IMR-90 (cell line): ENCODE results near the gene HEPACAM. TPM values are rescaled to one million over a fixed set of nuclear protein-coding genes. Genes with fewer than 3 reads are reported as not detected.

ENCODE experiments used
- ATAC-seq: fragments of 200-7000 bp; cut with Tn5 transposase; 2 replicates; pipeline ENCODE4 v1.9.1; 2020; ENCODE audit warnings: low read depth, mild to moderate bottlenecking, moderate library complexity
- BruUV-seq: library from RNA; stranded (reverse); fragments of 400-500 nt; replicated peaks from 2 replicates; lab custom pipeline; 2021; lab: Mats Ljungman, UMichigan
- CTCF ChIA-PET: fragments of 300-600 bp; formaldehyde crosslinking; extraction: SDS; loops from one replicate; lab custom pipeline; 2021; ENCODE audit warnings: antibody characterized with exemption; lab: Yijun Ruan, JAX
- POLR2A ChIA-PET: fragments of 300-600 bp; sonication (Branson Sonifier 250); formaldehyde crosslinking; loops from one replicate; lab custom pipeline; 2022; ENCODE audit warnings: antibody characterized with exemption; ENCODE audit not compliant: unreplicated experiment; lab: Charles Lee
- DNase-seq: peaks from one replicate; pipeline ENCODE4 v3.0.0; 2013
- H2AFZ ChIP-seq: replicated peaks from 2 replicates; pipeline ENCODE3; 2013; ENCODE audit warnings: low read length, mild to moderate bottlenecking; ENCODE audit not compliant: poor library complexity
- H2AK5ac ChIP-seq: 2 replicates; pipeline ENCODE4 v1.6.1; 2013; ENCODE audit warnings: low read depth, low read length, inconsistent platforms
- H2AK9ac ChIP-seq: replicated peaks from 2 replicates; pipeline ENCODE3; 2013; ENCODE audit warnings: mild to moderate bottlenecking, low read depth, low read length, moderate library complexity; ENCODE audit not compliant: poor library complexity
- H2BK120ac ChIP-seq: 2 replicates; pipeline ENCODE4 v1.6.1; 2013; ENCODE audit warnings: low read depth, low read length, inconsistent platforms
- H2BK15ac ChIP-seq: 3 replicates; pipeline ENCODE4 v1.6.1; 2013; ENCODE audit warnings: low read depth, low read length, inconsistent platforms
- H2BK20ac ChIP-seq: 2 replicates; pipeline ENCODE4 v1.6.1; 2013; ENCODE audit warnings: low read depth, mild to moderate bottlenecking, inconsistent platforms, low read length, moderate library complexity
- H2BK5ac ChIP-seq: 2 replicates; pipeline ENCODE4 v1.6.1; 2013; ENCODE audit warnings: mild to moderate bottlenecking, low read depth, low read length, inconsistent platforms; ENCODE audit not compliant: poor library complexity, severe bottlenecking
- H3K14ac ChIP-seq: replicated peaks from 2 replicates; pipeline ENCODE4 v1.6.1; 2013; ENCODE audit warnings: low read depth, low read length, inconsistent platforms
- H3K18ac ChIP-seq: 2 replicates; pipeline ENCODE4 v1.6.1; 2013; ENCODE audit warnings: low read depth, low read length, control low read depth
- H3K23ac ChIP-seq: 2 replicates; pipeline ENCODE4 v1.6.1; 2013; ENCODE audit warnings: low read depth, low read length, inconsistent platforms
- H3K27ac ChIP-seq: 2 replicates; pipeline ENCODE4 v1.5.1; 2013; ENCODE audit warnings: mild to moderate bottlenecking, control low read depth, low read length; ENCODE audit not compliant: insufficient read depth
- H3K27me3 ChIP-seq: 2 replicates; pipeline ENCODE4 v1.6.1; 2013; ENCODE audit warnings: low read length; ENCODE audit not compliant: control insufficient read depth, insufficient read depth
- H3K36me3 ChIP-seq: 2 replicates; pipeline ENCODE4 v1.6.1; 2013; ENCODE audit warnings: low read length, mixed read lengths; ENCODE audit not compliant: control insufficient read depth, insufficient read depth
- H3K4ac ChIP-seq: 2 replicates; pipeline ENCODE4 v1.6.1; 2013; ENCODE audit warnings: low read depth, low read length, inconsistent platforms
- H3K4me1 ChIP-seq: 2 replicates; pipeline ENCODE4 v1.6.1; 2013; ENCODE audit warnings: low read length, mixed read lengths; ENCODE audit not compliant: control insufficient read depth, insufficient read depth
- H3K4me2 ChIP-seq: 2 replicates; pipeline ENCODE4 v1.6.1; 2013; ENCODE audit warnings: low read depth, mild to moderate bottlenecking, control low read depth, low read length, moderate library complexity
- H3K4me3 ChIP-seq: 2 replicates; pipeline ENCODE4 v1.5.1; 2013; ENCODE audit warnings: low read depth, mild to moderate bottlenecking, control low read depth, low read length, moderate library complexity; ENCODE audit not compliant: insufficient read depth
- H3K56ac ChIP-seq: 2 replicates; pipeline ENCODE4 v1.6.1; 2013; ENCODE audit warnings: low read length, inconsistent platforms; ENCODE audit not compliant: insufficient read depth; ENCODE audit errors: extremely low read depth
- H3K79me1 ChIP-seq, 2 experiments: 2 replicates each; pipeline ENCODE4 v1.6.1; 2013; ENCODE audit warnings: low read length in 2 of 2, inconsistent platforms in 1 of 2, low read depth in 1 of 2
- H3K9ac ChIP-seq: 2 replicates; pipeline ENCODE4 v1.6.1; 2013; ENCODE audit warnings: low read depth, low read length, control low read depth
- H3K9me1 ChIP-seq: 2 replicates; pipeline ENCODE4 v1.6.1; 2013; ENCODE audit warnings: low read length, inconsistent platforms; ENCODE audit not compliant: insufficient read depth
- H3K9me3 ChIP-seq: 2 replicates; pipeline ENCODE4 v1.6.1; 2013; ENCODE audit warnings: low read length; ENCODE audit not compliant: control insufficient read depth, insufficient read depth
- H4K20me1 ChIP-seq: 2 replicates; pipeline ENCODE4 v1.6.1; 2013; ENCODE audit warnings: low read length, inconsistent platforms; ENCODE audit not compliant: insufficient read depth
- H4K5ac ChIP-seq: 2 replicates; pipeline ENCODE4 v1.6.1; 2013; ENCODE audit warnings: mild to moderate bottlenecking, low read depth, low read length, control low read depth
- H4K8ac ChIP-seq, 2 experiments: 2 replicates each; pipeline ENCODE4 v1.6.1; 2013; ENCODE audit warnings: low read depth in 2 of 2, low read length in 2 of 2, control low read depth in 1 of 2, inconsistent platforms in 1 of 2
- H4K91ac ChIP-seq: 2 replicates; pipeline ENCODE4 v1.6.1; 2013; ENCODE audit warnings: low read depth, low read length, inconsistent platforms; ENCODE audit not compliant: insufficient read depth
- CEBPB ChIP-seq: IDR thresholded peaks from 2 replicates; pipeline ENCODE4 v1.6.1; 2012; ENCODE audit warnings: low read depth, low read length, improper control_type of control experiment
- CHD1 ChIP-seq: IDR thresholded peaks from 2 replicates; pipeline ENCODE4 v1.6.1; 2012; ENCODE audit warnings: low read depth, low read length, improper control_type of control experiment
- FOS ChIP-seq: fragments of 150-350 bp; IDR thresholded peaks from 2 replicates; pipeline ENCODE4 v1.6.1; 2016; ENCODE audit warnings: low read depth, low read length
- MAFK ChIP-seq: IDR thresholded peaks from 2 replicates; pipeline ENCODE4 v1.6.1; 2012; ENCODE audit warnings: low read depth, low read length, improper control_type of control experiment
- MXI1 ChIP-seq: IDR thresholded peaks from 2 replicates; pipeline ENCODE4 v1.6.1; 2012; ENCODE audit warnings: low read depth, mild to moderate bottlenecking, low read length, moderate library complexity, borderline replicate concordance
- NFE2L2 ChIP-seq: fragments of 150-350 bp; IDR thresholded peaks from 2 replicates; pipeline ENCODE4 v1.6.1; 2016; ENCODE audit warnings: low read depth, mild to moderate bottlenecking, low read length
- POLR2A ChIP-seq: IDR thresholded peaks from 2 replicates; pipeline ENCODE4 v1.6.1; 2012; ENCODE audit warnings: mild to moderate bottlenecking, low read depth, low read length
- RAD21 ChIP-seq: IDR thresholded peaks from 2 replicates; pipeline ENCODE4 v1.6.1; 2012; ENCODE audit warnings: low read length, improper control_type of control experiment
- RCOR1 ChIP-seq: IDR thresholded peaks from 2 replicates; pipeline ENCODE4 v1.6.1; 2012; ENCODE audit warnings: mild to moderate bottlenecking, low read length, improper control_type of control experiment; ENCODE audit not compliant: insufficient replicate concordance
- RFX5 ChIP-seq: IDR thresholded peaks from 2 replicates; pipeline ENCODE4 v1.8.0; 2012; ENCODE audit warnings: low read depth, mild to moderate bottlenecking, low read length, moderate library complexity
- SMC3 ChIP-seq: fragments of 150-350 bp; IDR thresholded peaks from 2 replicates; pipeline ENCODE4 v1.6.1; 2016; ENCODE audit warnings: low read depth, mild to moderate bottlenecking, antibody characterized with exemption, low read length, moderate library complexity
- WGBS, 2 experiments: methylation state at CpG; one replicate each; pipeline versions ENCODE4 v1.1.5 to v1.1.7; 2013; ENCODE audit warnings: missing lambda C conversion rate in 2 of 2; ENCODE audit not compliant: insufficient read length in 1 of 2; ENCODE audit errors: extremely low coverage in 2 of 2; 5-methylcytosine and 5-hydroxymethylcytosine counted together
- dilution Hi-C: fragments of 300-500 bp; cut with HindIII; formaldehyde crosslinking; loops from one replicate; pipeline ENCODE4 v1.14.3; 2018; ENCODE audit warnings: low sequenced_read_pairs; ENCODE audit not compliant: unreplicated experiment
- in situ Hi-C: fragments of 300-500 bp; cut with MboI; formaldehyde crosslinking; loops from 3 replicates; pipeline ENCODE4 v1.14.3; 2019; ENCODE audit warnings: low sequenced_read_pairs, inconsistent platforms, mixed read lengths
- intact Hi-C: fragments of 100-400 bp; cut with micrococcal nuclease; formaldehyde crosslinking; loops from 2 replicates; pipeline ENCODE4 v1.10.0; 2022
- polyA plus RNA-seq, 3 experiments: library from polyadenylated mRNA; depleted of rRNA; stranded (reverse); fragments of >200 nt; gene quantifications; 2 replicates each; pipeline ENCODE4 v1.2.3, GENCODE V29; 2012; ENCODE audit warnings: low replicate concordance in 1 of 3
- total RNA-seq: library from RNA; depleted of rRNA; stranded (reverse); fragments of >200 nt; gene quantifications from 2 replicates; pipeline ENCODE4 v1.2.3, GENCODE V29; 2012
- TF ChIP-seq, protein P1 (sequence below): fragments of 150-350 bp; IDR thresholded peaks from 2 replicates; pipeline ENCODE4 v1.6.1; 2017; ENCODE audit warnings: mild to moderate bottlenecking, antibody characterized with exemption, low read length, low read depth
- TF ChIP-seq, protein P2 (sequence below): fragments of 150-350 bp; IDR thresholded peaks from 2 replicates; pipeline ENCODE4 v1.6.1; 2016; ENCODE audit warnings: low read depth, mild to moderate bottlenecking, low read length, moderate library complexity, borderline replicate concordance

Gene HEPACAM
- total and polyA plus RNA-seq, 2 of the 4 experiments (the other 2 are of a cell fraction) = 0.09 to 0.18 TPM

DNA sequence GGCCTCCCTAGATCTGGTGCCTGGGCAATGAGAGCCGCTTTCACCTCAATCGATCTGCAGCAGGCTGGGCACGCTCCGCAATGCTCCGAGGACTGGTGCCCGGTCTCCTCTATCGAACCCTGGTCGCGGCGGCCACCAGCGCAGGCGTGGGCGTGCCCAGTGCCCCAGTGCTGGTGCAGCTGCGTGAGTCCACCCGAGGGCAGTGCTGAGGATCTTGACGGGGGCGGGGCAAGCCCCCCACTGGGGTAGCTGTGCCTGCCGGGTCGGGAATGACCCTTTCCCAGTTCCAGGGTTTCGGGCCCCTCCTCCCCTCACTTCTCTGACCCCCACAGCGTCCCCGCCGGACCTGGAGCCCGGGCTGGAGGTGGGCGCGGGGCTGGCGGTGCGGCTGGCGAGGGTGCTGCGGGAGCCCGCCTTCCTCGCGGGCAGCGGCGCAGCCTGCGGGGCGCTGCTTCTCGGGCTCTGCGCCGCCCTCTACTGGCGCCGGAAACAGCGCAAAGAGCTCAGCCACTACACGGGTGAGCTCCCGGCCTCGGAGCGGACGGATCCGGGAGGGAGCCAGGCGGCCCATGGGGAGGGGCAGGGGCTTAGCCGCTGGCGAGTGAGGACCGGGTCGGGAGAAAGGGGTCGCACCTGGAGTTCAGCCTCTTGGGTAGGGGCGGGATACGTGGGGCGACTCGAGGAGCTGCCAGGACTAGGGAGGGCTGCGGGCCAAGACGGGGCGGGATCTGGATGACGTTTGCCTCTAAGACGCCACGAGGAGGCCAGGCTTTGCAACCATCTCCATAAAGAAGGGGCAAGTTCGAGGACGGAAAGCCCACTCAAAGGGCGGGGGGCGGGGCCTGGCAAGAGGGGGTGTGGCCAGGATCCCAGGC lies 59.7 kb downstream of the HEPACAM start:
- Histone ChIP-seq H2AFZ (peak overlapping the region; percentile 99), H3K56ac (peak overlapping the region; percentile 82), H3K79me1 (peaks cover 6 to 21% of the 10 kb centered on the region in 2 experiments; a peak in 3 of 4 replicates), H3K9me1 (no peaks in the 10 kb centered on the region; the same call in 1 of the 2 replicates), H4K91ac (peak overlapping the region; percentile 92), H3K27me3 (peaks cover 23% of the 10 kb centered on the region), H2BK15ac (peak overlapping the region; percentile 98; the same call in 2 of the 3 replicates), H4K20me1 (no peaks in the 10 kb centered on the region), H2BK20ac (peak overlapping the region; percentile 85), H3K18ac (peak overlapping the region; percentile 65; the same call in 1 of the 2 replicates), H2AK5ac (peak overlapping the region; percentile 63; the same call in 1 of the 2 replicates), H3K9me3 (no peaks in the 10 kb centered on the region), H2BK5ac (peak overlapping the region; percentile 79), H3K36me3 (no peaks in the 10 kb centered on the region), H3K27ac (peak overlapping the region; percentile 83), H4K5ac (peak overlapping the region; percentile 40; the same call in 1 of the 2 replicates), H3K4me3 (peak overlapping the region; percentile 58), H3K4me2 (peak overlapping the region; percentile 65), H2BK120ac (peak overlapping the region; percentile 97), H3K4me1 (peaks cover 3% of the 10 kb centered on the region), H3K14ac (peak overlapping the region; percentile 96), H3K4ac (peak overlapping the region; percentile 98), H3K9ac (peak overlapping the region; percentile 68), H4K8ac (peak overlapping the region; percentile 80 to 93; a peak in 3 of 4 replicates), H3K23ac (peak overlapping the region; percentile 77; the same call in 1 of the 2 replicates), H2AK9ac (peak overlapping the region; percentile 95)
- DNase-seq = peak; percentile 96
- in situ Hi-C loops (loop anchor here (5.0 kb wide), 1 partner anchor 76 kb away; the partner anchor contains the start of gene CCDC15), intact Hi-C loops (loop anchor here (1.0 to 10.0 kb wide), 4 partner anchors 45 to 529 kb away; partner anchors contain the start of gene CCDC15), dilution Hi-C loops (no loop called here)
- POLR2A ChIA-PET = interaction anchor here (0.6 to 1.0 kb wide), 3 partner anchors 9 to 79 kb away, joined by 3 to 6 read pairs (median 3); partner anchors contain the start of gene CCDC15
- BruUV-seq = no TSS peak
- WGBS, 2 experiments = 0% methylated on average over 6 of the region's 69 CpGs; no CpG with 5 or more reads in 1 of the 2 experiments
- ATAC-seq = peak; percentile 96
- CTCF ChIA-PET = interaction anchor here (0.6 to 1.5 kb wide), 17 partner anchors 10 to 576 kb away, joined by 3 to 19 read pairs (median 4); partner anchors contain the start of genes CCDC15 and ROBO3
- TF ChIP-seq MXI1 = no peak; the same call in none of the 2 replicates
- no peak for TF ChIP-seq CEBPB
- peak; percentile 85 for TF ChIP-seq POLR2A
- TF ChIP-seq, protein P1, sequence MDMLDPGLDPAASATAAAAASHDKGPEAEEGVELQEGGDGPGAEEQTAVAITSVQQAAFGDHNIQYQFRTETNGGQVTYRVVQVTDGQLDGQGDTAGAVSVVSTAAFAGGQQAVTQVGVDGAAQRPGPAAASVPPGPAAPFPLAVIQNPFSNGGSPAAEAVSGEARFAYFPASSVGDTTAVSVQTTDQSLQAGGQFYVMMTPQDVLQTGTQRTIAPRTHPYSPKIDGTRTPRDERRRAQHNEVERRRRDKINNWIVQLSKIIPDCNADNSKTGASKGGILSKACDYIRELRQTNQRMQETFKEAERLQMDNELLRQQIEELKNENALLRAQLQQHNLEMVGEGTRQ = peak; percentile 25; the same call in 1 of the 2 replicates
- TF ChIP-seq RFX5 = no peak
- no peak for TF ChIP-seq NFE2L2
- no peak for TF ChIP-seq MAFK
- peak; percentile 63 for TF ChIP-seq SMC3
- TF ChIP-seq, protein P2, sequence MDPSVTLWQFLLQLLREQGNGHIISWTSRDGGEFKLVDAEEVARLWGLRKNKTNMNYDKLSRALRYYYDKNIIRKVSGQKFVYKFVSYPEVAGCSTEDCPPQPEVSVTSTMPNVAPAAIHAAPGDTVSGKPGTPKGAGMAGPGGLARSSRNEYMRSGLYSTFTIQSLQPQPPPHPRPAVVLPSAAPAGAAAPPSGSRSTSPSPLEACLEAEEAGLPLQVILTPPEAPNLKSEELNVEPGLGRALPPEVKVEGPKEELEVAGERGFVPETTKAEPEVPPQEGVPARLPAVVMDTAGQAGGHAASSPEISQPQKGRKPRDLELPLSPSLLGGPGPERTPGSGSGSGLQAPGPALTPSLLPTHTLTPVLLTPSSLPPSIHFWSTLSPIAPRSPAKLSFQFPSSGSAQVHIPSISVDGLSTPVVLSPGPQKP = no peak
- peak; percentile 57 for TF ChIP-seq RAD21
- no peak for TF ChIP-seq FOS
- no peak for TF ChIP-seq RCOR1
- no peak for TF ChIP-seq CHD1
